GM19328 (cell line): ENCODE measurements around the gene ACADSB.

ENCODE experiments used
- ATAC-seq: cut with Tn5 transposase; IDR thresholded peaks from one replicate; pipeline ENCODE4 v1.9.1; 2021; ENCODE audit warnings: mild to moderate bottlenecking, moderate library complexity; ENCODE audit not compliant: unreplicated experiment

ACADSB gene

DNA sequence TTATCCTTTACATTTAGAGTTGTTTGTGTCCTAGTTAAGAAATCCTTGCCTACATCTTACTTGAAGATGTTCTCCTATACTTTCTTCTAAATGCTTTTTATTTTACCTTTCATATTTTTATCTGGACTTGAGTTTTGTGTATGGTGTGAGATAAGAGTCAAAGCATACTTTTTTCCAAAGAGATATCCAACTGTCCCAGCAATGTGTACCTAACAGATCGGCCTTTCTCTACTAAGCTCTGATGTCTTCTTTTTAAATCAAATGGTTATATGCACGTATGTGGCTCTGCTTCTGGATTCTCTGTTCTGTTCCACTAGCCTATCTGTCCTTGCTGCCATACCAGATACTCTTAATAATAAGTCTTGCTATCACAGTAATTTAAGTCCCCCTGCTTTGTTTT is 7.4 kb upstream of the ACADSB start:
- no peak for ATAC-seq

DNA sequence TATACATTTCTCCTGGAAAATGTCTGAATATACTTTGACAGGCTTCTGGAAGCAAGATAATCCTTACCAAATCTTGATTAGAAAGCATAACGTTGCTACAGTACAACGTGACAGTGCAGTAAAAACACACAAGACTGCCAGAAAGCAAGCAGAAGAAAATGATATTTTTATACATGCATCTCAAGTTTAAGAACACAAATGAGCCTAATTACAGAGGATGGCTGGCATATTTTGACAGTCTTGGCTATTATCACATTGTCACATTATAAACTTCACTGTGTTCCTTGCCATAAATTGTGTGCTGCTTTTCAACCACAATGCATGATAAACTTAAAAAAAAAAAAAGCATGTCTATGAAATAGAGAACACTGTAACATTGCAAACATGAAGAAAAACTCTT is 4.5 kb upstream of the ACADSB start:
- ATAC-seq: no peak

- no peak for ATAC-seq
These were observed 1.1 kb upstream of the ACADSB start for GRCh38 chr10:123007558-123008354.

DNA sequence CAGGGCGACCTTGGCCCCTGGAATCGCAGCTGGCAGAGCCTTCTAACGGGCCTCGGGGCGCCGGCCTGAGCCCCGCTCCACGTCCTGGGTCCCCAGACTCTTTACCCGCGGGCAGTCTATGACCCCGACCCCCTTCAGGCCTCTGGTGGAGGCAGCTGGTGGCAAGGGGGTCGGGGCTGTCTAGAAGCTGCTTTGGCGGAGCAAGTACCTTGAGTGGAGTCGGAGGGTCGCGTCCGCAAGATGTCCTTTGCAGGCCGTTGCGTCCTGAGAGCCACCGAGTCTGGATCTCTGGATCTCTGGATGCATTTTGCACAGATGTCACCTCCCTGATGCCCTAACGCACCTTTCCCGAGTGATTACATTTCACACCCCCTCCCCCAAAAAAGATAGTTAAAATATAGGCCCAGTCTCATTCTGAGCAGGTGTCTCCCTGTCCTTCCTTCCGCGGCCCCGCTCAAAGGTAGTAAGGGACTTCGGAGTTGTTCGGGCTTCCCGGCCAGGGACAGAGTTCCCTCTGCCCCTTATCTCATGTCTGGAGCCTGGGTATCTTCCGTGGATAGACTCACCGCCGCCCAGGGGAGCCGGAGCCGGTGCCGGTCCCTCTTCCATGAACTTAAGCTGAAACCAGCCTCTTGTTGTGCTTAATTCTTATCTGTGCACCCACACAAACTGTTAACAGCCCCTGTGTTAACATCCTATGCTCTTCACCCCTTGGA is 457 bp downstream of the ACADSB start:
- peak; percentile 31 for ATAC-seq

- no peak for ATAC-seq
These were observed 3.2 kb downstream of the ACADSB start for GRCh38 chr10:123011987-123012386.

- ATAC-seq: no peak
These were observed 4.9 kb downstream of the ACADSB start for GRCh38 chr10:123013456-123014419.

DNA sequence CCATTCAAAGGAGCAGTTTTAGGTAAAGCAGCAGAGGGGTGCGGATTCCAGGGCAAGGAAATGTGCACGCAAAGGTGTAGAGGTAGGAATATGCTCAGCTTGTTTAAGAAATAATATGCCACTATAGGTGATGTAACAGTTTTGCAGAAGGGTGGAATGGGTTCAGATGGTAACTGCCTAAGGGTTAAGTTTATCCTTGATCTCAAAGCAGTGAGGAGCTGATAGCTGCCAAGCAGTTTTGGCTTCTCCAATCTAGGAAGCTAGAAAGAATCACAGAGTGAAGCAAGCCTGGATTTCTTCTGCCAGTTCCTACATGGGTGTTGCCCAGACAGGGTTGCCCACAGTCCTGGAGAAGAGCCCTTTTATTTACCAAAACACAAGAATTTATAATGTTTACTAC is 6.0 kb downstream of the ACADSB start:
- ATAC-seq: no peak

GRCh38 chr10:123016228-123016627 is 7.4 kb downstream of the ACADSB start:
- no peak for ATAC-seq

GRCh38 chr10:123017421-123018165 is 8.8 kb downstream of the ACADSB start:
- no peak for ATAC-seq

GRCh38 chr10:123018531-123018930 is 9.7 kb downstream of the ACADSB start:
- ATAC-seq: no peak

DNA sequence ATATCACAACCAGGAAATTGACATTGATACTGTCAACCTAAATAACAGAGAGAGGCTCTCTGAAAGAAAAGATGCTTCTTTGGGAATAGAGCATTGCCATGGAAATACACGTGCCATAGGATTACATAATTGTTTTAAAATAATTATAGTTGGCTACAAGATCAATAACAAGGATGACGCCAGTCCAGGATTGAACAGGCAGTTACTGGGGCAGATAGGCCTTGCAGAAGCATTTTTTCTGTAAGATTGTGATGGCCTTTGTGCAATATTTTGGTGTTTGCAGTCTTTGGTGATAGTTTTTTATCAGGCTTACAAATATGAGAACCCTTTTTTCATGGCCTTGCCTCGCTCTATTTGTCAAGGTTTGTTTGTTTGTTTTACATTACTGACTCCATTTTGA is 10.5 kb downstream of the ACADSB start:
- no peak for ATAC-seq

GRCh38 chr10:123019941-123020703 is 11.3 kb downstream of the ACADSB start:
- ATAC-seq: no peak

DNA sequence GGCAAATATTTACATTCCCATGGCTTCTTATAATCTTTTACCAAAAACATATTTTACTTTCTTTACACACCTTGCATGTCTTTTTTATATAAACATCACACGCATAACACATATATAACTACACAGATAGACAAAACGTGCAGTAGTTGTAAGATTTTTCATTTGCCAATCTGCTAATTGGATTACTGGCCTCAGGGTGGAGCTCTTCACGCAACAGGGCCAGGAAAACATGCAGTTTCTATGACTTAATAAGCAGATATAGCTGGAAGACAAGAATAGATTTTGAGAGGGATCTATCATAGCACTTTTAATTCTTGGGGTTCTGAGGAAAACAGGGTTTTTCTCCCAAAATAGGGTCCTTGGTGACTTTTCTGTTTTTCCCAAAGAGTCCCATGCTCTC is 12.7 kb downstream of the ACADSB start:
- ATAC-seq: no peak

- no peak for ATAC-seq
These were observed 15.7 kb downstream of the ACADSB start for GRCh38 chr10:123024540-123024939.

- ATAC-seq: no peak
These were observed 17.5 kb downstream of the ACADSB start for GRCh38 chr10:123026302-123026701.

DNA sequence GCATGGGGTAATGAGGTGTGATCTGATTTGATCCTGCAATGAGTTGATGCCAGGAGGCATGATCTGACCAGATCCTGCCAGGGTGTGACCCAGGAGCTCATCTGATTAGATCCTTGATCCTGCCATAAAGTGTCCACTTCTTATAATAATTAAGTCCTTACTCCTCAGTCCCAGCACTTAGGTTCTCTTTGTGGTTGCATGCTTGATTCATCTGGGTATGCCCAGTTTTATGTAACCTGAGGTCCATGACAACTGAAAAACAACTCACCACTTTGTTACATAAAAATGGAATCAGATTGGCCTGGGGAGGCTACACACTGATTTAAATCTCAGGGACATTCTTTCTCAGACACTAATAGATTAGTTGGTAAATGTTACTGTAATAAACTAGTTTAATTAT is 19.1 kb downstream of the ACADSB start:
- no peak for ATAC-seq

DNA sequence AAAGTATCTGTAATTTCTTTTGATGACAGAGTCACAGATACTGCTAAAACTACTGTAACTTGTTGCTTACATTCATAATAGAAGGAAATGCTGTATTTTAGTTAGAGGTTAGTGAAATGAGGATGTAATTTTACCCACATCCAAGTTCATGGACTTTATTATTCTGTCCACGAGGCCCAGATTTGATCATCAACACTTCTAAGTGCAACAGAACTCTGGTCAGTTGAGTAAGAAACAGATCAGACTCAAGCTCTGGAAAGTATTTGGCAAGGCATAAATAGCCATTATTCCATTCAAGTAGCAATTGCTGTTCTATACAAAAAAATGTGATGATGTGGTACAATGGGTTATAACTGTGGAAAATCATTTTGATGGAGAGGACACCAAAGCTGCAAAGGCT is 22.3 kb downstream of the ACADSB start:
- ATAC-seq: no peak

- ATAC-seq: no peak
These were observed 25.5 kb downstream of the ACADSB start for GRCh38 chr10:123034332-123034731.

- ATAC-seq: no peak
These were observed 26.8 kb downstream of the ACADSB start for GRCh38 chr10:123035467-123036086.
